Gastroesophageal sphincter (tissue), 4 donors: ENCODE data around the gene CDC5L. TPM values are rescaled to one million over a fixed set of nuclear protein-coding genes. Genes with fewer than 3 reads are reported as not detected.
"Not testable (repeated sequence)": the region's sequence is repeated elsewhere in the genome, so short reads cannot be mapped to it uniquely, and the experiment has no call there.

ENCODE experiments used
- ATAC-seq: fragments of 150-250 bp; one replicate; pipeline ENCODE4 v1.9.1; 2016; ENCODE audit warnings: mild to moderate bottlenecking, moderate library complexity
- H3K27ac ChIP-seq, 4 donors: fragments of 200-600 bp; sonication (generic) in 3 of 4; 1 replicate in 3 of 4; 2 replicates in 1 of 4; pipeline ENCODE4 v1.5.1; 2016 to 2019
- H3K27me3 ChIP-seq: fragments of 200-600 bp; sonication (generic); one replicate; pipeline ENCODE4 v1.5.1; 2019
- H3K36me3 ChIP-seq, 2 donors: fragments of 200-600 bp; sonication (generic); one replicate each; pipeline ENCODE4 v1.5.1; 2019; ENCODE audit warnings: control low read depth in 1 of 2
- H3K4me1 ChIP-seq, 3 donors: fragments of 200-600 bp; sonication (generic); 1 replicate in 2 of 3; 2 replicates in 1 of 3; pipeline ENCODE4 v1.5.1; 2016 to 2019; ENCODE audit warnings: control low read depth in 2 of 3
- H3K4me3 ChIP-seq, 2 donors: fragments of 200-600 bp; sonication (generic); one replicate each; pipeline ENCODE4 v1.5.1; 2019; ENCODE audit warnings: mild to moderate bottlenecking in 1 of 2, moderate library complexity in 1 of 2
- H3K9me3 ChIP-seq, 3 donors: fragments of 200-600 bp; sonication (generic); one replicate each; pipeline ENCODE4 v1.5.1; 2017 to 2019; ENCODE audit warnings: control low read depth in 2 of 3
- EP300 ChIP-seq: sonication (generic); formaldehyde crosslinking; IDR thresholded peaks from one replicate; pipeline ENCODE4 v1.6.1; 2017; ENCODE audit warnings: antibody characterized with exemption, mild to moderate bottlenecking
- POLR2A ChIP-seq, 2 donors: fragments of 450-650 bp; IDR thresholded peaks; one replicate each; pipeline ENCODE4 v1.6.1; 2017; ENCODE audit warnings: antibody characterized with exemption in 2 of 2, mild to moderate bottlenecking in 2 of 2, moderate library complexity in 1 of 2
- POLR2AphosphoS5 ChIP-seq: sonication (generic); formaldehyde crosslinking; IDR thresholded peaks from one replicate; pipeline ENCODE4 v1.6.1; 2017; ENCODE audit warnings: antibody characterized with exemption
- WGBS, 2 donors: methylation state at CpG; one replicate each; pipeline ENCODE4 v1.1.5; 2018; ENCODE audit warnings: low coverage in 1 of 2; 5-methylcytosine and 5-hydroxymethylcytosine counted together
- total RNA-seq, 4 donors: library from RNA; depleted of rRNA; stranded (reverse); fragments of >200 nt; gene quantifications; one replicate each; pipeline ENCODE4 v1.1.0, GENCODE V29; 2016
- TF ChIP-seq, protein P1 (sequence below), 4 experiments: fragments of 200-600 bp in 2 of 4; fragments of 450-650 bp in 2 of 4; sonication (generic) in 1 of 4; IDR thresholded peaks; one replicate each; pipeline ENCODE4 v1.5.1; 2017 to 2019; ENCODE audit warnings: antibody characterized with exemption in 4 of 4, mild to moderate bottlenecking in 2 of 4, moderate library complexity in 2 of 4

CDC5L gene
- total RNA-seq, 4 donors from 2014 or later = 23.3 to 32.1 (median 28.5) TPM

- TF ChIP-seq POLR2AphosphoS5 (no peak), POLR2A (IDR thresholded peaks at IDR 0.05) (no peak), EP300 (no peak)
- TF ChIP-seq, protein P1, sequence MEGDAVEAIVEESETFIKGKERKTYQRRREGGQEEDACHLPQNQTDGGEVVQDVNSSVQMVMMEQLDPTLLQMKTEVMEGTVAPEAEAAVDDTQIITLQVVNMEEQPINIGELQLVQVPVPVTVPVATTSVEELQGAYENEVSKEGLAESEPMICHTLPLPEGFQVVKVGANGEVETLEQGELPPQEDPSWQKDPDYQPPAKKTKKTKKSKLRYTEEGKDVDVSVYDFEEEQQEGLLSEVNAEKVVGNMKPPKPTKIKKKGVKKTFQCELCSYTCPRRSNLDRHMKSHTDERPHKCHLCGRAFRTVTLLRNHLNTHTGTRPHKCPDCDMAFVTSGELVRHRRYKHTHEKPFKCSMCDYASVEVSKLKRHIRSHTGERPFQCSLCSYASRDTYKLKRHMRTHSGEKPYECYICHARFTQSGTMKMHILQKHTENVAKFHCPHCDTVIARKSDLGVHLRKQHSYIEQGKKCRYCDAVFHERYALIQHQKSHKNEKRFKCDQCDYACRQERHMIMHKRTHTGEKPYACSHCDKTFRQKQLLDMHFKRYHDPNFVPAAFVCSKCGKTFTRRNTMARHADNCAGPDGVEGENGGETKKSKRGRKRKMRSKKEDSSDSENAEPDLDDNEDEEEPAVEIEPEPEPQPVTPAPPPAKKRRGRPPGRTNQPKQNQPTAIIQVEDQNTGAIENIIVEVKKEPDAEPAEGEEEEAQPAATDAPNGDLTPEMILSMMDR (IDR thresholded peaks at IDR 0.05) = no peak
- H3K27me3 ChIP-seq = peaks cover 14% of the 10 kb centered on the region
- H3K27ac ChIP-seq = no peak overlapping the region
- H3K9me3 ChIP-seq = no peaks in the 10 kb centered on the region
- H3K4me1 ChIP-seq = no peaks in the 10 kb centered on the region
- no peak for ATAC-seq
- H3K36me3 ChIP-seq = no peaks in the 10 kb centered on the region
- 55 to 67% methylated on average over 2 to 6 of the region's 6 CpGs for WGBS, 2 donors
- H3K4me3 ChIP-seq = no peak overlapping the region
These were observed 37.4 kb upstream of the CDC5L start for GRCh38 chr6:44349904-44350649.

GRCh38 chr6:44350650-44350994 is 36.9 kb upstream of the CDC5L start:
- H3K36me3 ChIP-seq, H3K9me3 ChIP-seq, ATAC-seq, H3K27ac ChIP-seq, H3K4me3 ChIP-seq, H3K27me3 ChIP-seq, H3K4me1 ChIP-seq: not testable (repeated sequence)
- 58 to 83% methylated on average over 2 to 4 of the region's 4 CpGs for WGBS, 2 donors

- no peak overlapping the region for H3K4me3 ChIP-seq
- TF ChIP-seq, protein P1 (IDR thresholded peaks at IDR 0.05) = no peak
These were observed 35.2 kb upstream of the CDC5L start for GRCh38 chr6:44352259-44352658.

GRCh38 chr6:44353336-44353735 is 34.2 kb upstream of the CDC5L start:
- Histone ChIP-seq H3K36me3 (no peaks in the 10 kb centered on the region), H3K9me3 (no peaks in the 10 kb centered on the region), H3K4me3 (no peak overlapping the region), H3K27ac (no peak overlapping the region), H3K27me3 (no peaks in the 10 kb centered on the region), H3K4me1 (no peaks in the 10 kb centered on the region)
- WGBS, 2 donors = 50 to 57% methylated on average over 2 of the region's 2 CpGs
- TF ChIP-seq POLR2AphosphoS5 (no peak), POLR2A (IDR thresholded peaks at IDR 0.05) (no peak), EP300 (no peak)
- TF ChIP-seq, protein P1 (IDR thresholded peaks at IDR 0.05) = no peak
- ATAC-seq = no peak

More at GRCh38 chr6:44352259-44352658, 35.2 kb upstream of the CDC5L start:
- no peaks in the 10 kb centered on the region for H3K36me3 ChIP-seq
- WGBS, 2 donors = 69 to 87% methylated on average over 2 to 3 of the region's 4 CpGs
- no peaks in the 10 kb centered on the region for H3K27me3 ChIP-seq
- no peak for ATAC-seq
- no peaks in the 10 kb centered on the region for H3K4me1 ChIP-seq
- H3K9me3 ChIP-seq = no peaks in the 10 kb centered on the region
- H3K27ac ChIP-seq = no peak overlapping the region

- no peak overlapping the region for H3K4me3 ChIP-seq
- H3K36me3 ChIP-seq = no peaks in the 10 kb centered on the region
- 75 to 79% methylated on average over 2 to 4 of the region's 4 CpGs for WGBS, 2 donors
- H3K9me3 ChIP-seq = no peaks in the 10 kb centered on the region
- H3K27me3 ChIP-seq = no peaks in the 10 kb centered on the region
- ATAC-seq = no peak
- TF ChIP-seq POLR2AphosphoS5 = no peak
- TF ChIP-seq EP300 = no peak
- TF ChIP-seq, protein P1 (IDR thresholded peaks at IDR 0.05) = no peak
- no peak for TF ChIP-seq POLR2A (IDR thresholded peaks at IDR 0.05)
- no peaks in the 10 kb centered on the region for H3K4me1 ChIP-seq
- H3K27ac ChIP-seq = no peak overlapping the region
These were observed 31.9 kb upstream of the CDC5L start for GRCh38 chr6:44355640-44356039.
